MCF 10A (cell line): ENCODE data around the gene OVOL3. TPM values are rescaled to one million over a fixed set of nuclear protein-coding genes. Genes with fewer than 3 reads are reported as not detected.

Source experiments
- BruUV-seq: library from RNA; stranded (reverse); fragments of 400-500 nt; replicated peaks from 2 replicates; lab custom pipeline; 2021; lab: Mats Ljungman, UMichigan
- CTCF ChIA-PET: fragments of 300-600 bp; sonication (Branson Sonifier 250); formaldehyde crosslinking; extraction: SDS; loops from one replicate; lab custom pipeline; 2021; ENCODE audit warnings: antibody characterized with exemption, inconsistent platforms; lab: Yijun Ruan, JAX
- POLR2A ChIA-PET: fragments of 300-600, 350-650 bp; sonication (Branson Sonifier 250); formaldehyde crosslinking; extraction: SDS; loops from one replicate; lab custom pipeline; 2020; ENCODE audit warnings: antibody characterized with exemption, inconsistent platforms; lab: Yijun Ruan, JAX
- DNase-seq: peaks from one replicate; pipeline ENCODE4 v3.0.0-alpha.2; 2018; ENCODE audit not compliant: unreplicated experiment
- H3K27ac Mint-ChIP-seq: one replicate; pipeline ENCODE4 v1.8.0; 2022; ENCODE audit warnings: mild to moderate bottlenecking, low read depth, mixed read lengths; ENCODE audit not compliant: unreplicated experiment
- H3K27me3 Mint-ChIP-seq: one replicate; pipeline ENCODE4 v1.8.0; 2022; ENCODE audit warnings: mixed read lengths; ENCODE audit not compliant: insufficient read depth, unreplicated experiment
- H3K36me3 Mint-ChIP-seq: one replicate; pipeline ENCODE4 v1.8.0; 2022; ENCODE audit warnings: mild to moderate bottlenecking, moderate library complexity, mixed read lengths; ENCODE audit not compliant: insufficient read depth, unreplicated experiment
- H3K4me1 Mint-ChIP-seq: one replicate; pipeline ENCODE4 v1.8.0; 2022; ENCODE audit warnings: mixed read lengths; ENCODE audit not compliant: insufficient read depth, unreplicated experiment
- H3K4me3 Mint-ChIP-seq: one replicate; pipeline ENCODE4 v1.8.0; 2022; ENCODE audit warnings: mild to moderate bottlenecking, moderate library complexity, mixed read lengths; ENCODE audit not compliant: unreplicated experiment
- H3K9me3 Mint-ChIP-seq: one replicate; pipeline ENCODE4 v1.8.0; 2022; ENCODE audit warnings: mixed read lengths; ENCODE audit not compliant: unreplicated experiment
- intact Hi-C: fragments of 100-400 bp; cut with micrococcal nuclease; formaldehyde crosslinking; loops from 2 replicates; pipeline ENCODE4 v1.14.1; 2022
- total RNA-seq: library from RNA; stranded (reverse); gene quantifications from 2 replicates; pipeline ENCODE4 v1.2.3, GENCODE V29; 2022
- TF ChIP-seq, protein P1 (sequence below): fragments of 200-600 bp; IDR thresholded peaks from one replicate; pipeline ENCODE4 v1.8.0; 2022; ENCODE audit warnings: antibody characterized with exemption, mild to moderate bottlenecking; ENCODE audit not compliant: unreplicated experiment

OVOL3 gene
- total RNA-seq, 1 experiment from 2014 or later, result not detected

GRCh38 chr19:36079389-36079945 lies 31.5 kb upstream of the OVOL3 start:
- H3K4me3 Mint-ChIP-seq, result no peak overlapping the region
- TF ChIP-seq, protein P1, sequence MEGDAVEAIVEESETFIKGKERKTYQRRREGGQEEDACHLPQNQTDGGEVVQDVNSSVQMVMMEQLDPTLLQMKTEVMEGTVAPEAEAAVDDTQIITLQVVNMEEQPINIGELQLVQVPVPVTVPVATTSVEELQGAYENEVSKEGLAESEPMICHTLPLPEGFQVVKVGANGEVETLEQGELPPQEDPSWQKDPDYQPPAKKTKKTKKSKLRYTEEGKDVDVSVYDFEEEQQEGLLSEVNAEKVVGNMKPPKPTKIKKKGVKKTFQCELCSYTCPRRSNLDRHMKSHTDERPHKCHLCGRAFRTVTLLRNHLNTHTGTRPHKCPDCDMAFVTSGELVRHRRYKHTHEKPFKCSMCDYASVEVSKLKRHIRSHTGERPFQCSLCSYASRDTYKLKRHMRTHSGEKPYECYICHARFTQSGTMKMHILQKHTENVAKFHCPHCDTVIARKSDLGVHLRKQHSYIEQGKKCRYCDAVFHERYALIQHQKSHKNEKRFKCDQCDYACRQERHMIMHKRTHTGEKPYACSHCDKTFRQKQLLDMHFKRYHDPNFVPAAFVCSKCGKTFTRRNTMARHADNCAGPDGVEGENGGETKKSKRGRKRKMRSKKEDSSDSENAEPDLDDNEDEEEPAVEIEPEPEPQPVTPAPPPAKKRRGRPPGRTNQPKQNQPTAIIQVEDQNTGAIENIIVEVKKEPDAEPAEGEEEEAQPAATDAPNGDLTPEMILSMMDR, result no peak
- H3K27ac Mint-ChIP-seq, result no peak overlapping the region
- no peak for DNase-seq
- no peaks in the 10 kb centered on the region for H3K9me3 Mint-ChIP-seq
- POLR2A ChIA-PET, result interaction anchor here (0.7 kb wide), 1 partner anchor 9 kb away, joined by 4 read pairs; no protein-coding TSS in a partner anchor
- H3K4me1 Mint-ChIP-seq, result peaks cover 5% of the 10 kb centered on the region
- intact Hi-C loops, result no loop called here
- no peaks in the 10 kb centered on the region for H3K27me3 Mint-ChIP-seq
- peaks cover 23% of the 10 kb centered on the region for H3K36me3 Mint-ChIP-seq
- BruUV-seq, result no TSS peak
- CTCF ChIA-PET, result no interaction called here

GRCh38 chr19:36081385-36081784 lies 29.6 kb upstream of the OVOL3 start:
- TF ChIP-seq, protein P1, result no peak
- no peaks in the 10 kb centered on the region for H3K27me3 Mint-ChIP-seq
- peaks cover 5% of the 10 kb centered on the region for H3K4me1 Mint-ChIP-seq
- H3K4me3 Mint-ChIP-seq, result no peak overlapping the region
- CTCF ChIA-PET, result no interaction called here
- no peak overlapping the region for H3K27ac Mint-ChIP-seq
- DNase-seq, result no peak
- no peaks in the 10 kb centered on the region for H3K9me3 Mint-ChIP-seq
- H3K36me3 Mint-ChIP-seq, result peaks cover 23% of the 10 kb centered on the region
- POLR2A ChIA-PET, result no interaction called here
- no TSS peak for BruUV-seq
- intact Hi-C loops, result no loop called here

GRCh38 chr19:36081894-36082293 lies 29.0 kb upstream of the OVOL3 start:
- H3K9me3 Mint-ChIP-seq, result no peaks in the 10 kb centered on the region
- H3K27ac Mint-ChIP-seq, result no peak overlapping the region
- peaks cover 5% of the 10 kb centered on the region for H3K4me1 Mint-ChIP-seq
- ChIA-PET CTCF (no interaction called here), POLR2A (no interaction called here)
- H3K36me3 Mint-ChIP-seq, result peaks cover 23% of the 10 kb centered on the region
- no peak overlapping the region for H3K4me3 Mint-ChIP-seq
- intact Hi-C loops, result no loop called here
- TF ChIP-seq, protein P1, result no peak
- no peak for DNase-seq
- BruUV-seq, result no TSS peak
- H3K27me3 Mint-ChIP-seq, result no peaks in the 10 kb centered on the region

DNA sequence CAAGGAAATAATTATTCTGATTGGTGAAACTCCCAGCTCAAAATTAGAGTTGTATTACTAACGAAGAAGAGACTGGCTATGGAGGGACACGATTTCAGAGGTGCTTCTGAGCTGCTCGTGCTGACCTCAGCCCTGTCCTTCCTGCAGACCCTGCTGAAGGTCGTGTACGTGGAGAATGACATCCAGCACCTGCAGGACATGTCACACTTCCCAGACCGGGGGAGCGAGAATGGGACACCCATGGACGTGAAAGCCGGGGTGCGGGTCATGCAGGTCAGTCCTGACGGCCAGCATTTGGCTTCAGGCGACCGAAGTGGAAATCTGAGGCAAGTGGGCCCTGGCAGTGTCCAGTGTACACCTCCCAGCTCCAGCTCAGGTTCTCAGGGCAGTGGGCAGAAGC lies 28.0 kb upstream of the OVOL3 start:
- TF ChIP-seq, protein P1, result no peak
- peaks cover 16% of the 10 kb centered on the region for H3K36me3 Mint-ChIP-seq
- no peak for DNase-seq
- no TSS peak for BruUV-seq
- H3K27ac Mint-ChIP-seq, result no peak overlapping the region
- H3K4me1 Mint-ChIP-seq, result peaks cover 5% of the 10 kb centered on the region
- H3K4me3 Mint-ChIP-seq, result no peak overlapping the region
- H3K9me3 Mint-ChIP-seq, result no peaks in the 10 kb centered on the region
- intact Hi-C loops, result no loop called here
- POLR2A ChIA-PET, result interaction anchor here (0.7 kb wide), 1 partner anchor 21 kb away, joined by 3 read pairs; no protein-coding TSS in a partner anchor
- no peaks in the 10 kb centered on the region for H3K27me3 Mint-ChIP-seq
- CTCF ChIA-PET, result interaction anchor here (1.1 to 1.5 kb wide), 2 partner anchors 22 to 29 kb away, joined by 3 to 6 read pairs; partner anchors contain the start of gene THAP8
